ENCODE results near the gene HINFP.

HINFP gene
- 18.8 to 25.9 (median 22.7) reads per million in 3 donors for total RNA-seq

GRCh38 chr11:119121008-119121810 is at the start of gene HINFP:
HINFP (plus strand) TSS chr11:119121580; CDS start chr11:119126945, 5,365 bp downstream.
- Histone ChIP-seq H3K27ac (ENCODE audit: insufficient read depth, low read length, poor library complexity, severe bottlenecking) (peak within 1 kb of the TSS; percentile 76), H3K9me3 (ENCODE audit: control insufficient read depth, low read length) (no peaks in the 10 kb centered on the region), H3K27me3 (replicated peaks; ENCODE audit: control insufficient read depth, insufficient read depth, low read length, poor library complexity, severe bottlenecking) (no peaks in the 10 kb centered on the region), H3K36me3 (ENCODE audit: control insufficient read depth, insufficient read depth, low read length) (peaks cover 11% of the 10 kb centered on the region), H3K4me3 (ENCODE audit: insufficient read depth, low read depth, low read length, poor library complexity, severe bottlenecking) (peak within 1 kb of the TSS; percentile 81), H3K4me1 (ENCODE audit: control insufficient read depth, insufficient read depth, low read length, poor library complexity, severe bottlenecking) (peaks cover 17% of the 10 kb centered on the region)
- peak; percentile 99 to 100 (median 100) for DNase-seq

- H3K4me1 ChIP-seq (ENCODE audit: control insufficient read depth, insufficient read depth, low read length, poor library complexity, severe bottlenecking): no peaks in the 10 kb centered on the region
- peaks cover 72% of the 10 kb centered on the region for H3K36me3 ChIP-seq (ENCODE audit: control insufficient read depth, insufficient read depth, low read length)
- no peaks in the 10 kb centered on the region for H3K9me3 ChIP-seq (ENCODE audit: control insufficient read depth, low read length)
- no peak overlapping the region for H3K4me3 ChIP-seq (ENCODE audit: insufficient read depth, low read depth, low read length, poor library complexity, severe bottlenecking)
- no peak for DNase-seq
- H3K27ac ChIP-seq (ENCODE audit: insufficient read depth, low read length, poor library complexity, severe bottlenecking): no peak overlapping the region
- no peaks in the 10 kb centered on the region for H3K27me3 ChIP-seq (replicated peaks; ENCODE audit: control insufficient read depth, insufficient read depth, low read length, poor library complexity, severe bottlenecking)
Measured at GRCh38 chr11:119077839-119078238, 43.5 kb upstream of the HINFP start.

- Histone ChIP-seq H3K27me3 (replicated peaks; ENCODE audit: control insufficient read depth, insufficient read depth, low read length, poor library complexity, severe bottlenecking) (no peaks in the 10 kb centered on the region), H3K9me3 (ENCODE audit: control insufficient read depth, low read length) (no peaks in the 10 kb centered on the region), H3K36me3 (ENCODE audit: control insufficient read depth, insufficient read depth, low read length) (peaks cover 62% of the 10 kb centered on the region), H3K4me3 (ENCODE audit: insufficient read depth, low read depth, low read length, poor library complexity, severe bottlenecking) (no peak overlapping the region), H3K4me1 (ENCODE audit: control insufficient read depth, insufficient read depth, low read length, poor library complexity, severe bottlenecking) (no peaks in the 10 kb centered on the region), H3K27ac (ENCODE audit: insufficient read depth, low read length, poor library complexity, severe bottlenecking) (no peak overlapping the region)
- DNase-seq: no peak
Measured at GRCh38 chr11:119078675-119079420, 42.5 kb upstream of the HINFP start.

GRCh38 chr11:119081682-119082260 is 39.6 kb upstream of the HINFP start:
- peaks cover 6% of the 10 kb centered on the region for H3K4me1 ChIP-seq (ENCODE audit: control insufficient read depth, insufficient read depth, low read length, poor library complexity, severe bottlenecking)
- DNase-seq: no peak
- H3K36me3 ChIP-seq (ENCODE audit: control insufficient read depth, insufficient read depth, low read length): peaks cover 48% of the 10 kb centered on the region
- H3K27ac ChIP-seq (ENCODE audit: insufficient read depth, low read length, poor library complexity, severe bottlenecking): no peak overlapping the region
- no peaks in the 10 kb centered on the region for H3K9me3 ChIP-seq (ENCODE audit: control insufficient read depth, low read length)
- no peaks in the 10 kb centered on the region for H3K27me3 ChIP-seq (replicated peaks; ENCODE audit: control insufficient read depth, insufficient read depth, low read length, poor library complexity, severe bottlenecking)
- H3K4me3 ChIP-seq (ENCODE audit: insufficient read depth, low read depth, low read length, poor library complexity, severe bottlenecking): no peak overlapping the region

- no peaks in the 10 kb centered on the region for H3K9me3 ChIP-seq (ENCODE audit: control insufficient read depth, low read length)
- H3K4me1 ChIP-seq (ENCODE audit: control insufficient read depth, insufficient read depth, low read length, poor library complexity, severe bottlenecking): peaks cover 6% of the 10 kb centered on the region
- DNase-seq: peak; percentile 84 to 91 (median 90)
- H3K36me3 ChIP-seq (ENCODE audit: control insufficient read depth, insufficient read depth, low read length): peaks cover 23% of the 10 kb centered on the region
- no peaks in the 10 kb centered on the region for H3K27me3 ChIP-seq (replicated peaks; ENCODE audit: control insufficient read depth, insufficient read depth, low read length, poor library complexity, severe bottlenecking)
- peak within 1 kb of the TSS; percentile 68 for H3K27ac ChIP-seq (ENCODE audit: insufficient read depth, low read length, poor library complexity, severe bottlenecking)
- H3K4me3 ChIP-seq (ENCODE audit: insufficient read depth, low read depth, low read length, poor library complexity, severe bottlenecking): peak within 1 kb of the TSS; percentile 64
Measured at GRCh38 chr11:119084663-119085436, 36.5 kb upstream of the HINFP start, which contains the start of gene HMBS. HMBS (plus strand) TSS chr11:119084881; CDS start chr11:119085034, 153 bp downstream.

GRCh38 chr11:119085437-119085847 is 35.9 kb upstream of the HINFP start:
- Histone ChIP-seq H3K27me3 (replicated peaks; ENCODE audit: control insufficient read depth, insufficient read depth, low read length, poor library complexity, severe bottlenecking) (no peaks in the 10 kb centered on the region), H3K27ac (ENCODE audit: insufficient read depth, low read length, poor library complexity, severe bottlenecking) (peak overlapping the region; percentile 68), H3K4me1 (ENCODE audit: control insufficient read depth, insufficient read depth, low read length, poor library complexity, severe bottlenecking) (peaks cover 6% of the 10 kb centered on the region), H3K4me3 (ENCODE audit: insufficient read depth, low read depth, low read length, poor library complexity, severe bottlenecking) (peak overlapping the region; percentile 64), H3K9me3 (ENCODE audit: control insufficient read depth, low read length) (no peaks in the 10 kb centered on the region), H3K36me3 (ENCODE audit: control insufficient read depth, insufficient read depth, low read length) (peaks cover 20% of the 10 kb centered on the region)
- DNase-seq: no peak

- Histone ChIP-seq H3K4me1 (ENCODE audit: control insufficient read depth, insufficient read depth, low read length, poor library complexity, severe bottlenecking) (peaks cover 6% of the 10 kb centered on the region), H3K4me3 (ENCODE audit: insufficient read depth, low read depth, low read length, poor library complexity, severe bottlenecking) (no peak overlapping the region), H3K36me3 (ENCODE audit: control insufficient read depth, insufficient read depth, low read length) (peaks cover 4% of the 10 kb centered on the region), H3K27me3 (replicated peaks; ENCODE audit: control insufficient read depth, insufficient read depth, low read length, poor library complexity, severe bottlenecking) (no peaks in the 10 kb centered on the region), H3K27ac (ENCODE audit: insufficient read depth, low read length, poor library complexity, severe bottlenecking) (no peak overlapping the region), H3K9me3 (ENCODE audit: control insufficient read depth, low read length) (no peaks in the 10 kb centered on the region)
- no peak for DNase-seq
Measured at GRCh38 chr11:119087123-119087522, 34.3 kb upstream of the HINFP start.

GRCh38 chr11:119087747-119088241 is 33.6 kb upstream of the HINFP start:
- Histone ChIP-seq H3K27me3 (replicated peaks; ENCODE audit: control insufficient read depth, insufficient read depth, low read length, poor library complexity, severe bottlenecking) (no peaks in the 10 kb centered on the region), H3K36me3 (ENCODE audit: control insufficient read depth, insufficient read depth, low read length) (no peaks in the 10 kb centered on the region), H3K9me3 (ENCODE audit: control insufficient read depth, low read length) (no peaks in the 10 kb centered on the region), H3K4me1 (ENCODE audit: control insufficient read depth, insufficient read depth, low read length, poor library complexity, severe bottlenecking) (peaks cover 8% of the 10 kb centered on the region), H3K27ac (ENCODE audit: insufficient read depth, low read length, poor library complexity, severe bottlenecking) (no peak overlapping the region), H3K4me3 (ENCODE audit: insufficient read depth, low read depth, low read length, poor library complexity, severe bottlenecking) (no peak overlapping the region)
- no peak for DNase-seq

- H3K4me1 ChIP-seq (ENCODE audit: control insufficient read depth, insufficient read depth, low read length, poor library complexity, severe bottlenecking): peaks cover 15% of the 10 kb centered on the region
- DNase-seq: no peak
- H3K4me3 ChIP-seq (ENCODE audit: insufficient read depth, low read depth, low read length, poor library complexity, severe bottlenecking): no peak overlapping the region
- H3K9me3 ChIP-seq (ENCODE audit: control insufficient read depth, low read length): no peaks in the 10 kb centered on the region
- H3K27me3 ChIP-seq (replicated peaks; ENCODE audit: control insufficient read depth, insufficient read depth, low read length, poor library complexity, severe bottlenecking): no peaks in the 10 kb centered on the region
- H3K27ac ChIP-seq (ENCODE audit: insufficient read depth, low read length, poor library complexity, severe bottlenecking): no peak overlapping the region
- no peaks in the 10 kb centered on the region for H3K36me3 ChIP-seq (ENCODE audit: control insufficient read depth, insufficient read depth, low read length)
Measured at GRCh38 chr11:119088406-119088805, 33.0 kb upstream of the HINFP start.
